ENCODE data around the gene STK10. TPM values are rescaled to one million over a fixed set of nuclear protein-coding genes. Genes with fewer than 3 reads are reported as not detected.

Gene STK10
- total RNA-seq (10 to 100 TPM; 29.9 to 65.4 TPM), polyA plus RNA-seq (10 to 100 TPM; 17.2 to 57.3 TPM)
- long read RNA-seq, donor 1, partial matches to known transcripts = 0 of 3 reads
- long read RNA-seq, donor 1, other reads (novel, unspliced or antisense) = 0 of 3 reads
- long read RNA-seq, donor 2, partial matches to known transcripts = 0 of 1 reads
- long read RNA-seq, donor 2, other reads (novel, unspliced or antisense) = 0 of 1 reads
- long read RNA-seq, donor 3 = 0 reads
- long read RNA-seq, donor 4, partial matches to known transcripts = 0 of 1 reads
- long read RNA-seq, donor 4, other reads (novel, unspliced or antisense) = 0 of 1 reads
- long read RNA-seq, donor 5, full-length matches to known transcripts = 1 of 1 reads
- long read RNA-seq, donor 5, partial matches to known transcripts = 0 of 1 reads
- long read RNA-seq, donor 5, other reads (novel, unspliced or antisense) = 0 of 1 reads

GRCh38 chr5:172188033-172188892 lies at the start of gene STK10:
STK10 (minus strand) TSS chr5:172188224; CDS start chr5:172188042, 182 bp downstream.
- Histone ChIP-seq H3K9me3 (ENCODE audit: control insufficient read depth in 4 of 4, insufficient read depth in 3 of 4, low read length in 3 of 4) (no peaks in the 10 kb centered on the region), H3K27me3 (ENCODE audit: control insufficient read depth in 3 of 3, insufficient read depth in 3 of 3, low read length in 2 of 3) (no peaks in the 10 kb centered on the region), H3K27ac (ENCODE audit: low read depth in 1 of 2, low read length in 1 of 2) (peak within 1 kb of the TSS; percentile 80 to 94), H3K4me3 (peak within 1 kb of the TSS; percentile 57), H3K4me1 (ENCODE audit: control insufficient read depth in 5 of 5, insufficient read depth in 5 of 5, low read length in 5 of 5) (peaks cover 0 to 16% (median 4%) of the 10 kb centered on the region in 5 donors), H3K9ac (ENCODE audit: insufficient read depth in 1 of 2, low read length in 2 of 2) (peak within 1 kb of the TSS; percentile 16 to 48), H3K36me3 (ENCODE audit: control insufficient read depth in 4 of 4, insufficient read depth in 4 of 4, low read length in 4 of 4) (no peaks in the 10 kb centered on the region)
- peak; percentile 90 for ATAC-seq (ENCODE audit: insufficient read depth, low FRiP score)
- TF ChIP-seq, protein P1, sequence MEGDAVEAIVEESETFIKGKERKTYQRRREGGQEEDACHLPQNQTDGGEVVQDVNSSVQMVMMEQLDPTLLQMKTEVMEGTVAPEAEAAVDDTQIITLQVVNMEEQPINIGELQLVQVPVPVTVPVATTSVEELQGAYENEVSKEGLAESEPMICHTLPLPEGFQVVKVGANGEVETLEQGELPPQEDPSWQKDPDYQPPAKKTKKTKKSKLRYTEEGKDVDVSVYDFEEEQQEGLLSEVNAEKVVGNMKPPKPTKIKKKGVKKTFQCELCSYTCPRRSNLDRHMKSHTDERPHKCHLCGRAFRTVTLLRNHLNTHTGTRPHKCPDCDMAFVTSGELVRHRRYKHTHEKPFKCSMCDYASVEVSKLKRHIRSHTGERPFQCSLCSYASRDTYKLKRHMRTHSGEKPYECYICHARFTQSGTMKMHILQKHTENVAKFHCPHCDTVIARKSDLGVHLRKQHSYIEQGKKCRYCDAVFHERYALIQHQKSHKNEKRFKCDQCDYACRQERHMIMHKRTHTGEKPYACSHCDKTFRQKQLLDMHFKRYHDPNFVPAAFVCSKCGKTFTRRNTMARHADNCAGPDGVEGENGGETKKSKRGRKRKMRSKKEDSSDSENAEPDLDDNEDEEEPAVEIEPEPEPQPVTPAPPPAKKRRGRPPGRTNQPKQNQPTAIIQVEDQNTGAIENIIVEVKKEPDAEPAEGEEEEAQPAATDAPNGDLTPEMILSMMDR (IDR thresholded peaks at IDR 0.05; ENCODE audit: control extremely low read depth, extremely low read depth) = peak; percentile 96
- WGBS, 2 donors = 0 to 1% methylated on average over 75 to 102 of the region's 102 CpGs
- peak; percentile 94 to 96 (median 95) for DNase-seq

DNA sequence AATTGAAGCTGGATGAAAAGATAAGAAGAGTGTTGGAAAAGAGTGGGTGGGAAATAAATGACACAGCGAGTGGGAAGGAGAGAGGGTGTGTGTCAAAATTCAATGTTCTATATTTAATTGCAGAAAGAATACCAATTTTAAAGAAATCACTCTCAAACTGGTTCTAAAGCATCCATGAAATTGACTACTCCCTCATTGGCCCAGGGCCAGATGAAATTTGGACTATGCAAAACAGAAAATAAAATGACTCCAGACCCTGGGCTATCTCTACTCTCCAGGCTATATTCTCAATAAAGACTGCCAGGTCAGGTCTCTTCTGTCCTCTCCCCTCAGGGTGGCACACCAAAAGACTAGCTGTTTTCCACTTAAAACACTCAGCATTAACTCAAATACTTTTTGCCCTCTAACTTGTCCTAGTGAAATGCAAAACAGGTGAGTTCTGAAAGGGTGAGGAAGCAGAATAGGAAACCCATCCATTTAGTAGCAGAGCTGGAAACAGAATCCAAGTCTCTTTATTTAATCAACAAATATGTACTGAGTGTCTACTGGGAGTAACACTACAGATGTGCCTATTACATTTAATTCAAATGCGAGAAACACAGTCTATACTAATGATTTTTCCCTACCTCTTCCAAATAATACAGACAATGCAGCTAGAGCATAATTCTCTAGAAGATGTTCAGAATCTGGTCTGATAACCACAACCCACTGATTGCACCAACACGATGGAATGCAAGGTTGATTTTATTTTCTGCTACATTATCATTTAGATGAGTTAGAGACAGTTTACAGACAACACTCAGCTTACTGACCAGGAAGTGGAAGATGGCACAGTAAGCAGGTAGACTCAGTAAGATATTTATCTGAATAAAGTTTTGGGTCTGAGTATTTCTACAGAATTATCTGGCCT lies 48.1 kb upstream of the STK10 start:
- DNase-seq (peak in 2 of 3 donors; percentile 29 to 47), ATAC-seq (ENCODE audit: insufficient read depth, low FRiP score) (no peak)
- Histone ChIP-seq H3K4me3 (no peak overlapping the region), H3K9me3 (ENCODE audit: control insufficient read depth in 4 of 4, insufficient read depth in 3 of 4, low read length in 3 of 4) (no peaks in the 10 kb centered on the region), H3K27ac (ENCODE audit: low read depth in 1 of 2, low read length in 1 of 2) (no peak overlapping the region), H3K4me1 (ENCODE audit: control insufficient read depth in 5 of 5, insufficient read depth in 5 of 5, low read length in 5 of 5) (peaks cover 0 to 20% (median 7%) of the 10 kb centered on the region in 5 donors), H3K36me3 (ENCODE audit: control insufficient read depth in 4 of 4, insufficient read depth in 4 of 4, low read length in 4 of 4) (peaks cover 6 to 19% (median 9%) of the 10 kb centered on the region in 4 donors), H3K27me3 (ENCODE audit: control insufficient read depth in 3 of 3, insufficient read depth in 3 of 3, low read length in 2 of 3) (no peaks in the 10 kb centered on the region), H3K9ac (ENCODE audit: insufficient read depth in 1 of 2, low read length in 2 of 2) (no peak overlapping the region)
- TF ChIP-seq, protein P1 (IDR thresholded peaks at IDR 0.05; ENCODE audit: control extremely low read depth, extremely low read depth) = no peak
- 84 to 89% methylated on average over 3 of the region's 3 CpGs for WGBS, 2 donors

DNA sequence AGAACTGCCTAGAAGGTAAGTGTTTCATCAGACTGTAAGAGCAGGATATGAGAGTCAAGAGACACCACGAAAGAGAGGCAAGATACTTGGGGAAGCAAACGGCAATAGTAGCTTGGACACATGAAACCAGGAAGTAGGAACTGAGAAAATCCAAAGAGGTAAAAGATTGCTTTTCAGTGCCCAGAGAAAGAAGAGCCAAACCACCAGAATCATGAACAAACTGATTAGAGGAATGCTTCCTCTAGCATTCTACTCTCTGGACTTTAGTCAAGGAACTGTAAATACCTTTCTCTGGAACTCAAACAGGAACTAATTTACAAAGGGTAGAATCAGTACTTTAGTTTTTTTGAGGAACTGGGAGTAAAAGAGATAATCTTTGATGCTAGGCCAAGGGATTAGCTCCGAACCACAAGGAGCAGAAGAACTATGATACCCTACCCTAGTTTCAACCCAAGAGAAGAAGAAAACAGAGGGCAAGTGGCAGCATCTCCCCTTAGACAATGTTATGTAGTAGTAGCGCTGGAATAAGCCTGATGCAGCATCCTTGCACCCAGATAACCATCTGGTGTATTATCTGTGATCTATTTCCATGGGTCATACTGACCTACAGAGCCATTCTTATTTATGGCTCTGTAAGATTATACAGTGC lies 47.2 kb upstream of the STK10 start:
- TF ChIP-seq, protein P1 (IDR thresholded peaks at IDR 0.05; ENCODE audit: control extremely low read depth, extremely low read depth) = no peak
- WGBS, 2 donors = 20 to 42% methylated on average over 4 of the region's 4 CpGs
- Histone ChIP-seq H3K9ac (ENCODE audit: insufficient read depth in 1 of 2, low read length in 2 of 2) (no peak overlapping the region), H3K36me3 (ENCODE audit: control insufficient read depth in 4 of 4, insufficient read depth in 4 of 4, low read length in 4 of 4) (peaks cover 6 to 24% (median 9%) of the 10 kb centered on the region in 4 donors), H3K27me3 (ENCODE audit: control insufficient read depth in 3 of 3, insufficient read depth in 3 of 3, low read length in 2 of 3) (no peaks in the 10 kb centered on the region), H3K4me3 (no peak overlapping the region), H3K4me1 (ENCODE audit: control insufficient read depth in 5 of 5, insufficient read depth in 5 of 5, low read length in 5 of 5) (peaks cover 0 to 20% (median 7%) of the 10 kb centered on the region in 5 donors), H3K27ac (ENCODE audit: low read depth in 1 of 2, low read length in 1 of 2) (no peak overlapping the region), H3K9me3 (ENCODE audit: control insufficient read depth in 4 of 4, insufficient read depth in 3 of 4, low read length in 3 of 4) (no peaks in the 10 kb centered on the region)
- ATAC-seq (ENCODE audit: insufficient read depth, low FRiP score) = peak; percentile 41
- DNase-seq = no peak
